ENCODE results near the gene FKBP1B. TPM values are rescaled to one million over a fixed set of nuclear protein-coding genes. Genes with fewer than 3 reads are reported as not detected.
"Not testable (repeated sequence)": the region's sequence is repeated elsewhere in the genome, so short reads cannot be mapped to it uniquely, and the experiment has no call there.

The FKBP1B gene
- total RNA-seq, result 23.0 TPM

GRCh38 chr2:24049485-24050021, at the start of gene FKBP1B:
Gene FKBP1B, plus strand, starts transcription at chr2:24049741. Its CDS starts 109 bp downstream, at chr2:24049850.
- peak; percentile 18 for DNase-seq (ENCODE audit: low spot score)

DNA sequence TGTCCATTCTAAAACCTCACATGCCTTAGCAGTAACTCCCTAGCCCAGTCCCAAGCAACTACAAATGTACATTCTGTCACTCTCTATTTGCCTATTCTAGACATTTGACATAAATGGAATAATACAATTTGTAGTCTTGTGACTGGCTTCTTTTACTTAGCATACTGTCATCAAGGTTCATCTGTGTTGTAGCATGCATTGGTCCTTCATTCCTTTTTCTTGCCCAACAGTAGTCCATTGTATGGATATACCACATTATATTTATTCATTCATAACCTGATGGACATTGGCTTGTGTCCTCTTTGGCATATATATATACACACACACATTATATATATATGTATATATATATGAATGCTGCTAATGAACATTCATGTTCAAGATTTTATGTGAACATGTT, 41.8 kb upstream of the FKBP1B start:
- no peak for DNase-seq (ENCODE audit: low spot score)

GRCh38 chr2:24008672-24009366, 40.7 kb upstream of the FKBP1B start:
- DNase-seq (ENCODE audit: low spot score), result no peak

- no peak for DNase-seq (ENCODE audit: low spot score)
Observed at GRCh38 chr2:24009367-24009679, 40.2 kb upstream of the FKBP1B start.

DNA sequence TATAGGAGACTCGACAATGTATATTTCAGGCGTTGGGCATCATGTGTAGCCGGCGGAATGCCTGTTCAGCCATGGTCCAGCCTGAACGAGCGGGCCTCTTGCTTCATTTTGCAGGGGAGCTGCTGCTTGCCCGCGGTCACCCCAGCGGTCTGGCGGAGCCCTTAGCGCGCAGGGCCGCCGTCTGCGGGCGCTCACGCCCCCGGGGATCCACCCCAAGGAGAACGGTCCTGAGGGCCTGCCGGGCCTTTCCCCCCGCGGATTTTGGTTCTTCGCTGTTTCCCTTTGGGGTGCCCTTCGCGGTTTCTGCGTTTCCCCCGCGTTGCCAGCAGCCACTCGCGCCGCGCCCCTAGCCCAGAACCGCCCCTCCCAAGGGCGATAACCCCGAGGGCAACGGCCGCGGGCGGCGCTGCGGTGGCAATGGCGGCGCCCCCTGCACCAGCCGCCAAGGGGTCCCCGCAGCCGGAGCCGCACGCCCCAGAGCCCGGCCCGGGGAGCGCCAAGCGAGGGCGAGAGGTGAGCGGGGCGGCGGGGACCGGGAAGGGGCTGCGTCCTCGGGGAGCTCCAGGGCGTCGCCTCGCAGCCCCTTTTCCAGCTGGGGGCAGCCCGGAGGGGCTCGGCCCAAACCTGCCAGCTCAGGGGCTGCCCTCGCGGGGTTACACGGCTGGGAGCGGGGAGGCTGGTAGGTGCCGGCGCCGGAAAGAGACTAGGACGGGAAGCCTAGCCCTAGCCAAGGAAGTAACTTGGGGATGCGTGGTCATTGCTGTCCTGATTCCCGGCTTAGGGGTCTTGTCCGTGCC, 39.7 kb upstream of the FKBP1B start, which contains the start of gene MFSD2B:
Gene MFSD2B (plus strand): TSS at position 406 of the 797 bp plus-strand sequence. CDS start 12 bp downstream, at position 418.
- no peak for DNase-seq (ENCODE audit: low spot score)

DNA sequence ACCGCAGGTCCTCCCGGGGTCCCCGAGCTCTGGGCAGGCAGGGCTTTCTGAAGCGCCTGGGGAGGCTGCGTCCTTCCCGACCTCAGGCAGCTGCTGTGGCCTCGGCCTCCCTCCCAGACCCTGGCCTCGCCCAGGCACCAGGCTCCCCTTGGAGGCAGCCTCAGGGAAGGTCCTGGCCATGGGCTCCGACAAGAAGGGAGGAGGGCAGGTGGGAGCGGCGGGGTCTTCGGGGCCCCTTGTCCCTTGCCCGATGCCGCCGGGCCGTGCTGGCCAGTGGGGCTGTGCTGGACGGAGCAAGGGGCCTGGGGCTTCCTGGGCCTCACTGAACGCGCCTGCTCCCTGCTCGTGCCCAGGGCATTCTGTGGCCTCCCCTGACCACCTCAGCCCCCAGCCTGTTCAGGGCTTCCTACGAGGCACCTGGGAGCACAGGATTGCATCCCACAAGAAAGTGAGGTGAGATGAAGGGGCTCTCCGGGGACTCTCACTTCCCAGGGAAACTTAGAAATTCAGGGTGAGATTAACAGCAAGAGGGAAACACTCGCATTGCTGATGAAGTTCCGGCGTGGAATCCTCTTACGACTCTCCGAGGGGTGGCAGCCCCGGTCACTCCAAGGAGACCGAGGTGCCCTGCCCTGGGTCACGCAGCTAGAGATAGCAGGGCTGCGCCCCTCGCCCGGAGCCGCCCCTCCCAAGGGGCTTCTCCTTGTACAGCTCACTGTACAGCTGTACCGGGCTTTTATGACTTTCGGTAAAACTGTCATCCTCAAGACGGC, 38.9 kb upstream of the FKBP1B start:
- no peak for DNase-seq (ENCODE audit: low spot score)

DNA sequence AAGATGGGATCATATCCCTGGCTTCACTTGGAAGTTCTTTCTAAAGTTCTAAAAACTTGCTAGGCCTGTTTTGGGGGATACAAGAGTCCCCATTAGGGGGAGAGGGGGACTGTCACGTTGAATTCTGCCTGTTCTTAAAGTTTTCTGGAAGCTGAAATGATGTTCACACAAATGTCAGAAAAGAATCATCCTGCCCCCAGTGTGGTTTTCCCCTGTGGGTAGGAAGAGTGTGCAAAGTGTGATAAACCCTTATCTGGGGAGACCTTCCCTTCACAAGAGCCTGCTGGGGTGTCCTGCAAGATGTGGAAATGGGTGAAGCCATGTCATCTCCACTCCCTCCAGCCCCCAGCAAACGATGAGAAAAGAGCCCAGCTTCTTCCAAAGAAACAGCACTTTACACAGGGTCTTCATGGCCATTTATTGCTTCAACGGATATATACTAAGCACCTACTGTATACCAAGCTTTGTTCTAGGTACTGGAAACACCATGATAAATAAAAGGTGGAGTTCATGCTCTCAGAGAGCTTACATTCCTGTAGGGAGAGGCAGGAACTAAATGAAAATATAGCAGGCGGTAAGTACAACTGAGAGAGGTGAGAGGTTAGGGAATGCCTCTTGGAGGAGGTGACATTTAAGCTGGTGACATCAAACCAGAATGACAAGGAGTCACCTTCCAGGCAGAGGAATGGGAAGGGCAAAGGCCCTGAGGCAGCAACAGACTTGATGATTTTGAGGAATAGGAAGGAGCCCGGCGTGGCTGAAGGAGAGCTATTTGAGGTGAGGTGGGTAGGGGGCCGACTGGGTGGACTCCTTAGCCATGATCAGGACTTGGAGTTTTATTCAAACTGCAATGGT, 38.1 kb upstream of the FKBP1B start:
- DNase-seq (ENCODE audit: low spot score), result no peak

GRCh38 chr2:24012521-24013188, 36.9 kb upstream of the FKBP1B start:
- DNase-seq (ENCODE audit: low spot score), result no peak

DNA sequence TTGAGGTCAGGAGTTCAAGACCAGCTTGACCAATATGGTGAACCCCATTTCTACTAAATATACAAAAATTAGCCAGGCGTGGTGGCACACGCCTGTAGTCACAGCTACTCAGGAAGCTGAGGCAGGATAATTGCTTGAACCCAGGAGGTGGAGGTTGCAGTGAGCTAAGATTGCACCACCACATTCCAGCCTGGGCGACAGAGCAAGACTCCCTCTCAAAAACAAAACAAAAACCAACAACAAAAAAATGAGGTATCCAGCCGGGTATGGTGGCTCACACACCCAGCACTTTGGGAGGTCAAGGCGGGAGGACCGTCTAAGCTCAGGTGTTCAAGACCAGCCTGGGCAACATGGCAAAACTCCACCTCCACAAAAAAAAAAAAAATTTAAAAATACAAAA, 34.6 kb upstream of the FKBP1B start:
- not testable (repeated sequence) for DNase-seq (ENCODE audit: low spot score)

DNA sequence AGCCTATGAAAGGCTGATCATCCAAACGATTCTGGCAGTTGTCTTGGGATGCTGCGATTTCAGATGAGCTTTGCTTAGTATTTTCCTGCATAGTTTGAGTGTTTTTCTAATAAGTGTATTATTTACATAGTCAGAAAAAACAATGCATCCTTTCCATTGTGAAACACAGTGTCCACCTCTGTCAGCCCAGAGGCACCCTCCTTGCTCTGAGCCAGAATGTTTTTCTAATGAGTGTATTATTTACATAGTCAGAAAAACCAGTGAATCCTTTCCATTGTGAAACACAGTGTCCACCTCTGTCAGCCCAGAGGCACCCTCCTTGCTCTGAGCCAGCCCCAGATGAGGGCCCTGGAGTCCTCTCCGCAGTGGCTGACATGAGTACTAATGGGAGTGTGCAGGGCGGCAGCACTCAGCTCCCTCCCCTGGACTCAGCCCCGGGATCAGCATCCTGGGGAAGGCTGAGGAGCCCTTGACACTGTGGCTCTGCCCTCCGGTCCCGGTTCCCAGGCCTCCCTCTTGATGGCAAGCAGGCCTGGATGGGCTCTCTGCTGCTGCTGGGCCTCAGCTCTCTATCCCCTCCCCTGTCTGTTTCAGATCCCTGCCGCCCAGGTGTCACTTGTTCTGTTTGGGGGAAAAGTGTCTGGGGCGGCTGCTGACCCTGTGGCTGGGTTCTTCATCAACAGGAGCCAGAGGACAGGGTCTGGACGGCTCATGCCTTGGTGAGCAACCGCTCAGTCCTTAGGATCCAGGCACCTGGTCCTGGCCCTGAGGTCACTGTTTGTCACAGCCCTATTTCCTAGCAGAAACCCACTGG, 33.8 kb upstream of the FKBP1B start:
- DNase-seq (ENCODE audit: low spot score), result no peak

GRCh38 chr2:24016376-24016761, 33.2 kb upstream of the FKBP1B start:
- DNase-seq (ENCODE audit: low spot score), result no peak

GRCh38 chr2:24016853-24017703, 32.5 kb upstream of the FKBP1B start:
- DNase-seq (ENCODE audit: low spot score), result no peak

DNA sequence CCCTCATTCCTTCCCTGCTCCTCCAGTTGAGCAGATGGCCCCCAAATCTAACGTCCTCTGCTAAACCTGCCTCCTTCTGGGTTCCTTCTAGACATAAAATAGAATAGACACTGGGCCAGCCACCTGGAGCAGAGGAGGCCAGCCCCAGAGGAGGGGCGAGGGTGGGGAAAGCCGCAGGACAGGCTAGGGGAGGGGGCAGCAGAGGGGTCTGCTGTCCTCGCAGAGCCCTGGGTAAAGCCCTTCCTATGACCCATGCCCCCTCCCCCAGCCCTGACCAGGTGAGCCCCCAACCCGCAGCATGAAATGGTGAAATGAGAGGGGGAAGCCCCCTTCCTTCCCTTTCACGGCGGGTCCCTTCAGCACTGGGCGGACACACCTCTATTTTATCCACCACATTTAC, 31.8 kb upstream of the FKBP1B start:
- DNase-seq (ENCODE audit: low spot score), result no peak

DNA sequence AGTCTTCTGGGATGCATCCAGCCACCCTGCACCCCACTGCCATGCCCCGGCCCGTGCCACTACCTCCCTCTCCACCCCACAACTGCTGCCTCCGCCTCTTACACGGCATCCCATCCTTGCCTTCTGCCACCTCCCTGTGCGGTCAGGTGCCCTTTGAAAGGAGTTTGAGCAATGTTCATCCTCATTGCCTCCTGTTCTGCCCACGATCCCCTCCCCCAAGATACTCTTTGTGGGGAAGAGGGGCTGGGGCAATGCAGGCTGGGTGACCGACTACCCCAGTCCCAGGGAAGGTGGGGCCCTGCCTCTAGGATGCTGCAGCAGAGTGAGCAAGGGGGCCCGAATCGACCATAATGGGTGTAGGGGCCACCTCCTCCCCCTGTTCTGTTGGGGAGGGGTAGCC, 31.3 kb upstream of the FKBP1B start:
- DNase-seq (ENCODE audit: low spot score), result no peak

DNA sequence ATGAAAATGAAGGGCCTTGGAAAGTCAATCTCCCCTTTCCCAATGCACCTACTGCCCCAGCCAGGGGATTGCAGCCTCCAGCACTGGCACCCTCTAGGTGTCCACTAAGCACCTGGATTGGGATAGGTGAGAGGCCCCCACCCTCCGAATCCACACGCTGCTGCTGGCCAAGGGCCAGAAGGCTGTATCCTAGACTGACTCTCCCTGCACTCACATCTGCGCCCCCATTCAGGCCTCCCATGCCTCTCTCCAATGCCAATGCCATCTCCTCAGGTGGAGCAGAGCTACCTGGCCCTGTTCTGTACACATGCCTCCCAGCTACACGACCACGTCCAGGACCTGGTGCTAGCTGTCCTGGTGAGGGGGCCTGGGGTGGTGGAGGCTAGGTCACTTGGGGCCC, 29.8 kb upstream of the FKBP1B start:
- no peak for DNase-seq (ENCODE audit: low spot score)

GRCh38 chr2:24020244-24020643, 29.3 kb upstream of the FKBP1B start:
- DNase-seq (ENCODE audit: low spot score), result no peak

DNA sequence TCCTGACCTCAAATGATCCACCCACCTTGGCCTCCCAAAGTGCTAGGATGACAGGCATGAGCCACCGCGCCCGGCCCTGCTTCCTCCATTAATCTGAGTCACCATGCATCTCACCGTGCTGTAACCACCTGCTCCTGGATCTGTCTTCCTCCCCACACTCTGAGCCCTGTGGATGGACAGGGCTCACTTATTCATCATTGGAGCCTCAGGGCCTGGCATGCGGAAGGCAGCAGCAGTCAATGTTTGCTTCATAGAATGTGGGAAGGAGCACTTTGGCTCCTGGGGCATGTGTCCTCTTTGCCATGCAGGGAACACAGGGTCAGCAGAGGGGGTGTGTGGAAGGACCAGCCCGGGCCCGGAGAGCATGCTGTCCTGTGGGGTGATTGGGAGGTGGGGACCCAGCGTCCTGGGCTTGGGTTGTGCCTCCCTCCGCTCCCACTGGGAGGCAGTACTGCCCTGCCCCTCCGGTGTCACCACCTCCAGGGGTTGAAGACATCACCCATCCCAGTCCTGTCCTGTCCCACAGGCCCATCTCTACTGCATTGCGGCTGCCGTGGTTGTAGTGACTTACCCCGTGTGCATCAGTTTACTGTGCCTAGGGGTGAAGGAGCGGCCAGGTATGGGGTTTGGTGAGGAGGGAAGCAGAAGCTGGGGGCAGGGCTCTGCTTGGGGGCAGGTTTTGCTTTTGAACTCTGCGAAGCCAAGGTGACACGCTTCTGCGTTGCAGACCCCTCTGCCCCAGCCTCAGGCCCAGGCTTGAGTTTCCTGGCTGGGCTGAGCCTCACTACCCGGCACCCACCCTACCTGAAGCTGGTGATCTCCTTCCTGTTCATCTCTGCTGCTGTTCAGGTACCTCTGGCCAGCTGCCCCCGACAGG, 28.2 kb upstream of the FKBP1B start:
- no peak for DNase-seq (ENCODE audit: low spot score)
